Fibroblast of mammary gland (primary cell): ENCODE measurements around the gene SMAD6.

Source experiments
- DNase-seq: peaks from one replicate; pipeline ENCODE4 v3.0.0-alpha.2; 2010; ENCODE audit warnings: low read depth
- H3K4me3 ChIP-seq: 2 replicates; pipeline ENCODE4 v1.5.1; 2011; ENCODE audit warnings: low read depth, mild to moderate bottlenecking, low read length, moderate library complexity; ENCODE audit not compliant: control insufficient read depth
- TF ChIP-seq, protein P1 (sequence below): conservative IDR thresholded peaks from 2 replicates; pipeline ENCODE4 v1.5.1; 2011; ENCODE audit warnings: low read depth, low read length, inconsistent platforms; ENCODE audit not compliant: control insufficient read depth, insufficient read depth

The SMAD6 gene

GRCh38 chr15:66796343-66796742 is 94.3 kb downstream of the SMAD6 start:
- no peak for DNase-seq
- TF ChIP-seq, protein P1, sequence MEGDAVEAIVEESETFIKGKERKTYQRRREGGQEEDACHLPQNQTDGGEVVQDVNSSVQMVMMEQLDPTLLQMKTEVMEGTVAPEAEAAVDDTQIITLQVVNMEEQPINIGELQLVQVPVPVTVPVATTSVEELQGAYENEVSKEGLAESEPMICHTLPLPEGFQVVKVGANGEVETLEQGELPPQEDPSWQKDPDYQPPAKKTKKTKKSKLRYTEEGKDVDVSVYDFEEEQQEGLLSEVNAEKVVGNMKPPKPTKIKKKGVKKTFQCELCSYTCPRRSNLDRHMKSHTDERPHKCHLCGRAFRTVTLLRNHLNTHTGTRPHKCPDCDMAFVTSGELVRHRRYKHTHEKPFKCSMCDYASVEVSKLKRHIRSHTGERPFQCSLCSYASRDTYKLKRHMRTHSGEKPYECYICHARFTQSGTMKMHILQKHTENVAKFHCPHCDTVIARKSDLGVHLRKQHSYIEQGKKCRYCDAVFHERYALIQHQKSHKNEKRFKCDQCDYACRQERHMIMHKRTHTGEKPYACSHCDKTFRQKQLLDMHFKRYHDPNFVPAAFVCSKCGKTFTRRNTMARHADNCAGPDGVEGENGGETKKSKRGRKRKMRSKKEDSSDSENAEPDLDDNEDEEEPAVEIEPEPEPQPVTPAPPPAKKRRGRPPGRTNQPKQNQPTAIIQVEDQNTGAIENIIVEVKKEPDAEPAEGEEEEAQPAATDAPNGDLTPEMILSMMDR, result no peak
- no peak overlapping the region for H3K4me3 ChIP-seq

DNA sequence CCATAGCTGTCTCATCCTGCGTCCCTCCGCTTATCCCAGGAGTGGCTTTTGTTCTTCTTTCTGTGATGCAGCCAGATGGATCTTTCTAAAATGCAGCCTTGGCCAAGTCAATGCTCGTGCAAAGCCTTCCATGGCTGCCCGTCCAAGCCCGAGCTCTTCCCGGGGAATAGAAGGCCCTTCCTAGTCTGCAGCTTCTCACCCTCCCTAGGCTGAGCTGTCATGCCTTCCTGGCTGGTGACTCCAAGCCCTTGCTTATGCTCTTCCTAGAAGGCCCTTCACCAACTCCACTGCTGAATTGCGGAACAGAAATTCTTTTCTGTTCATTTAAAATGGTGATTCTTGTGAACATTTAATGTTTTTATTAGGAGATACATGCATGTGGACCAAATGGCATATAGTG is 95.9 kb downstream of the SMAD6 start:
- TF ChIP-seq, protein P1, result no peak
- DNase-seq, result no peak

GRCh38 chr15:66798426-66799061 is 96.5 kb downstream of the SMAD6 start:
- DNase-seq, result no peak
- TF ChIP-seq, protein P1, result no peak
- no peak overlapping the region for H3K4me3 ChIP-seq

More for the DNA sequence above, 95.9 kb downstream of the SMAD6 start:
- H3K4me3 ChIP-seq, result no peak overlapping the region

- TF ChIP-seq, protein P1, result no peak
- no peak overlapping the region for H3K4me3 ChIP-seq
These were observed 97.2 kb downstream of the SMAD6 start for GRCh38 chr15:66799242-66799641.

DNA sequence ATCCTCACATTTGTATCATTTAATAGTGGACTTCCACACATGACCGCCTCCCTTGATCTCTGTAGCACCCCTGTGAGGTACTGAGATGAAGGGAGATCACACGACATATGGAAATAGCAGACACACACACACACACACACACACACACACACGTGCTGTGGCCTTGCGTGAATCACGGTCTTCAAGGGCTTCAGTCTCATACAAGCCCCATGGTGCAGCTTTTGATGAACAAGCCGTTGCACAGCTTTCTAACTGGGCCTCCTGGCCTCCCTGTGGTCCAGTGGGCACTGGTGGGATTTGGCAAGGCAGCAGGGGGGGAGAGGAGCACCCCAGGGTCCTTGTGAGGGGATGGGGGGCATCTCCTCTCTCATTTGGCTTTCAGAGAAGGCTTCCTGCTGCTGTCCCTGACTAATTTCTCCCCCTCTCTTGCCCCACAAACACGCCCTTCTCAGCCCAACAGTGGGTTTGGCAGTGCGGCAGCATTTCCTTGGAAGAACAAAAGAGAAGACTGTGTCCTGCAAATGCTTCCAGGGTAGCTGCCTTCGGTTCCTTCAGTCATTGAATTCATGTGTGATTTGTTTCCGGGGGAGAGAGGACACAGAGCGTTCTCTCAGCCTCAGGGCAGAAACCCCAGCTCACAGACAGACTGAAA is 98.7 kb downstream of the SMAD6 start:
- peak; percentile 13 for DNase-seq
- H3K4me3 ChIP-seq, result no peak overlapping the region
- TF ChIP-seq, protein P1, result no peak

More at GRCh38 chr15:66799242-66799641, 97.2 kb downstream of the SMAD6 start:
- no peak for DNase-seq

DNA sequence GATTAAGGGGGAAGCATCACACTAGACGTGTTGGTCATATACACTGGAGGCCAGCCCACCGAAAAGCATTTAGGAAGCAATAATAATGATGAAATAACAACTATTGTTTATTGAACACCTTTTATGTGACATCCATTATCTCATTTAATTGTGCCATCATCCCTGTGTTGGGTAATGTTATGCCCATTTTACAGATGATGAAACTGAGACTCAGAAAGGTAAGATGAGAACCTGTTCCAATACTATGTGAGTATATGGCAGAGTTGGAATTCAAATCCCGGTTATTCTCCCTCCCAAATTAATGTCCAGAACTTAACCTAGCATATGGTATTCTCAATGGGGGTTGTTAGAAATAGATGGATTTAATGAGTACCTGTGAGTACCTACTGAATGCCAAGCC is 99.2 kb downstream of the SMAD6 start:
- TF ChIP-seq, protein P1, result no peak
- no peak for DNase-seq

More for the DNA sequence above, 99.2 kb downstream of the SMAD6 start:
- no peak overlapping the region for H3K4me3 ChIP-seq
